Prostate gland (tissue), 2 donors: Measurements from ENCODE around the gene CHSY1. TPM values are rescaled to one million over a fixed set of nuclear protein-coding genes. Genes with fewer than 3 reads are reported as not detected.
"Not testable (repeated sequence)": the region's sequence is repeated elsewhere in the genome, so short reads cannot be mapped to it uniquely, and the experiment has no call there.

Experiments
- DNase-seq: peaks from one replicate; pipeline ENCODE4 v3.0.0-alpha.2; 2019; ENCODE audit warnings: low spot score
- H3K27ac ChIP-seq, 2 donors: fragments of 200-600 bp; sonication (generic); 2 replicates each; pipeline ENCODE4 v1.5.1; 2017 to 2019
- H3K27me3 ChIP-seq: fragments of 200-600 bp; sonication (generic); replicated peaks from 2 replicates; pipeline ENCODE4 v1.5.1; 2019; ENCODE audit not compliant: insufficient read depth
- H3K36me3 ChIP-seq, 2 donors: fragments of 200-600 bp; sonication (generic); 1 replicate in 1 of 2; 2 replicates in 1 of 2; pipeline versions ENCODE4 v1.5.1 to v1.8.1; 2017 to 2019
- H3K4me1 ChIP-seq: fragments of 200-600 bp; sonication (generic); replicated peaks from 2 replicates; pipeline ENCODE4 v1.5.1; 2019
- H3K4me3 ChIP-seq, 2 donors: fragments of 200-600 bp; sonication (generic); 2 replicates each; pipeline ENCODE4 v1.5.1; 2017 to 2019
- H3K9me3 ChIP-seq: fragments of 200-600 bp; sonication (generic); 2 replicates; pipeline ENCODE4 v1.5.1; 2017
- POLR2A ChIP-seq: fragments of 450-650 bp; IDR thresholded peaks from one replicate; pipeline ENCODE4 v1.6.1; 2016; ENCODE audit warnings: antibody characterized with exemption, mild to moderate bottlenecking
- POLR2AphosphoS5 ChIP-seq: sonication (generic); formaldehyde crosslinking; IDR thresholded peaks from one replicate; pipeline ENCODE4 v1.6.1; 2017; ENCODE audit warnings: antibody characterized with exemption
- WGBS: methylation state at CpG from one replicate; pipeline ENCODE4 v1.1.5; 2018; 5-methylcytosine and 5-hydroxymethylcytosine counted together
- intact Hi-C: fragments of 100-400 bp; cut with DNase I; formaldehyde crosslinking; loops from one replicate; pipeline ENCODE4 v1.14.2; 2022
- total RNA-seq, 2 donors: library from RNA; depleted of rRNA; stranded (reverse); fragments of >200 nt; gene quantifications; one replicate each; pipeline ENCODE4 v1.1.0, GENCODE V29; 2016
- TF ChIP-seq, protein P1 (sequence below), 4 experiments: fragments of 200-600 bp in 2 of 4; fragments of 450-650 bp in 2 of 4; sonication (generic) in 2 of 4; IDR thresholded peaks; 1 replicate in 3 of 4; 2 replicates in 1 of 4; pipeline ENCODE4 v1.5.1; 2016 to 2019; ENCODE audit warnings: antibody characterized with exemption in 4 of 4, mild to moderate bottlenecking in 2 of 4, moderate library complexity in 2 of 4

CHSY1 gene
- total RNA-seq, 2 donors from 2014 or later = 30.4 to 46.4 TPM

- TF ChIP-seq POLR2AphosphoS5 = no peak
- TF ChIP-seq, protein P1, sequence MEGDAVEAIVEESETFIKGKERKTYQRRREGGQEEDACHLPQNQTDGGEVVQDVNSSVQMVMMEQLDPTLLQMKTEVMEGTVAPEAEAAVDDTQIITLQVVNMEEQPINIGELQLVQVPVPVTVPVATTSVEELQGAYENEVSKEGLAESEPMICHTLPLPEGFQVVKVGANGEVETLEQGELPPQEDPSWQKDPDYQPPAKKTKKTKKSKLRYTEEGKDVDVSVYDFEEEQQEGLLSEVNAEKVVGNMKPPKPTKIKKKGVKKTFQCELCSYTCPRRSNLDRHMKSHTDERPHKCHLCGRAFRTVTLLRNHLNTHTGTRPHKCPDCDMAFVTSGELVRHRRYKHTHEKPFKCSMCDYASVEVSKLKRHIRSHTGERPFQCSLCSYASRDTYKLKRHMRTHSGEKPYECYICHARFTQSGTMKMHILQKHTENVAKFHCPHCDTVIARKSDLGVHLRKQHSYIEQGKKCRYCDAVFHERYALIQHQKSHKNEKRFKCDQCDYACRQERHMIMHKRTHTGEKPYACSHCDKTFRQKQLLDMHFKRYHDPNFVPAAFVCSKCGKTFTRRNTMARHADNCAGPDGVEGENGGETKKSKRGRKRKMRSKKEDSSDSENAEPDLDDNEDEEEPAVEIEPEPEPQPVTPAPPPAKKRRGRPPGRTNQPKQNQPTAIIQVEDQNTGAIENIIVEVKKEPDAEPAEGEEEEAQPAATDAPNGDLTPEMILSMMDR (IDR thresholded peaks at IDR 0.05) = no peak
- no peak for TF ChIP-seq POLR2A
- Histone ChIP-seq H3K27ac (no peak overlapping the region), H3K36me3 (no peaks in the 10 kb centered on the region), H3K27me3 (no peaks in the 10 kb centered on the region), H3K4me3 (no peak overlapping the region), H3K9me3 (no peaks in the 10 kb centered on the region), H3K4me1 (peaks cover 11% of the 10 kb centered on the region)
- DNase-seq = no peak
- intact Hi-C loops = no loop called here
- WGBS = 92% methylated on average over 4 of the region's 4 CpGs
Measured at GRCh38 chr15:101215681-101216080, 36.2 kb downstream of the CHSY1 start.

- 95% methylated on average over 6 of the region's 6 CpGs for WGBS
- H3K4me3 ChIP-seq, H3K27me3 ChIP-seq, H3K36me3 ChIP-seq, H3K4me1 ChIP-seq, intact Hi-C loops, DNase-seq, H3K27ac ChIP-seq, H3K9me3 ChIP-seq: not testable (repeated sequence)
Measured at GRCh38 chr15:101214435-101215097, 37.3 kb downstream of the CHSY1 start.

GRCh38 chr15:101213570-101213969, 38.3 kb downstream of the CHSY1 start:
- Histone ChIP-seq H3K4me1 (peaks cover 8% of the 10 kb centered on the region), H3K9me3 (no peaks in the 10 kb centered on the region), H3K27ac (no peak overlapping the region), H3K27me3 (no peaks in the 10 kb centered on the region), H3K36me3 (no peaks in the 10 kb centered on the region), H3K4me3 (no peak overlapping the region)
- WGBS = 77% methylated on average over 5 of the region's 5 CpGs
- intact Hi-C loops = no loop called here
- TF ChIP-seq, protein P1 (IDR thresholded peaks at IDR 0.05) = no peak
- TF ChIP-seq POLR2AphosphoS5 (no peak), POLR2A (no peak)
- no peak for DNase-seq

GRCh38 chr15:101213147-101213546, 38.7 kb downstream of the CHSY1 start:
- Histone ChIP-seq H3K4me1 (peaks cover 8% of the 10 kb centered on the region), H3K27ac (no peak overlapping the region), H3K27me3 (no peaks in the 10 kb centered on the region), H3K4me3 (no peak overlapping the region), H3K9me3 (no peaks in the 10 kb centered on the region), H3K36me3 (no peaks in the 10 kb centered on the region)
- DNase-seq = no peak
- TF ChIP-seq POLR2AphosphoS5 (no peak), POLR2A (no peak)
- TF ChIP-seq, protein P1 (IDR thresholded peaks at IDR 0.05) = no peak
- intact Hi-C loops = no loop called here
- 21% methylated on average over 3 of the region's 3 CpGs for WGBS

- no peak for DNase-seq
- no peaks in the 10 kb centered on the region for H3K27me3 ChIP-seq
- TF ChIP-seq, protein P1 (IDR thresholded peaks at IDR 0.05) = no peak
- TF ChIP-seq POLR2A = no peak
- no peak for TF ChIP-seq POLR2AphosphoS5
- no peaks in the 10 kb centered on the region for H3K36me3 ChIP-seq
- H3K9me3 ChIP-seq = no peaks in the 10 kb centered on the region
- intact Hi-C loops = no loop called here
- peaks cover 8% of the 10 kb centered on the region for H3K4me1 ChIP-seq
- no peak overlapping the region for H3K27ac ChIP-seq
- WGBS = 69% methylated on average over 4 of the region's 4 CpGs
- no peak overlapping the region for H3K4me3 ChIP-seq
Measured at GRCh38 chr15:101211897-101212296, 40.0 kb downstream of the CHSY1 start.
